HG03280 (cell line): ENCODE data around the gene TNS1.
"Not testable (repeated sequence)": the region's sequence is repeated elsewhere in the genome, so short reads cannot be mapped to it uniquely, and the experiment has no call there.

ENCODE experiments used
- ATAC-seq: cut with Tn5 transposase; IDR thresholded peaks from one replicate; pipeline ENCODE4 v1.9.1; 2021; ENCODE audit warnings: mild to moderate bottlenecking, moderate library complexity; ENCODE audit not compliant: unreplicated experiment

TNS1 gene

DNA sequence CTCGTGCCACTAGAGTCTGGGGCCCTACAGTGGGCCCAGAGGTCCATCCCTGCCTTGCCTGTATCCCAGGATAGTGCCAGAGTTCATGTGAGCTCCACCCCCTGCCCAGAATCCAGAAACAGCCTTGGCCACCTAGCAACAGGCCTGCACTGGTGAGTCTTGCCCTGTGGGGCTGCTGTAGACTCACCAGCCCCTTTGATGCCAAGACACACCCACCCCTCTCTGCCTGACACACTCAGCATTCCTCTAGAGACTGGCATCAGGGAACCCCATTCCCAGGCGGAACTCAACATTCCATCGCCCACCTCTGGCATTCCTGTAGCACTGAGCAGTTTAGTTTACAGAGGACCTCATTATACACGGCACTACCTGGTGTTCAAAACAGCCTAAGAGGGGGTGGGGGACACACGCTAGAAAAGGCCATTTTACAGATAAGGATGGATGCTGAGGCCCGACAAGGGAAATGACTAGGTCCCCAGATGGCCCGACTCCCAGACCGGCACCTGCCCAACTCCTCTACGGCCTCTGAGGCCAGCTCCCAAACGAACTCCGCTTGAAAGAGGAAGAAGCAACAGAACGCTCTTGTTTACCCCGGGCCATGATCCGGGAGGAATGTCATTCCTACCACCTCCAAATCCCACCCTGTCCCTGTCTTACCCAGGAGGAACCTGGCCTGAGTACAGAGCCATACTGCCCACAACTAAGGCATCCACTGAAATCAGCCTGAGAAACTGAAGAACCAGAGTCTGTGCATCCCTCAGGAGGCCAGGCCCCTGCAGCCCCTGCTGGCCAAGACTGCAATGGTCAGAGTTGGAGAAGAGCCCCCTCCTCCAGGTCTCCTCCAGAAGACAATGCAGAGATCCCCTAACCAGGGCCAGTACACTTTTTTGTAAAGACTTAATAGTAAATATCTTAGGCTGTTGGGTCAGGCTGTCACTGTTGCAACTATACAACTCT lies 180.2 kb downstream of the TNS1 start:
- no peak for ATAC-seq

DNA sequence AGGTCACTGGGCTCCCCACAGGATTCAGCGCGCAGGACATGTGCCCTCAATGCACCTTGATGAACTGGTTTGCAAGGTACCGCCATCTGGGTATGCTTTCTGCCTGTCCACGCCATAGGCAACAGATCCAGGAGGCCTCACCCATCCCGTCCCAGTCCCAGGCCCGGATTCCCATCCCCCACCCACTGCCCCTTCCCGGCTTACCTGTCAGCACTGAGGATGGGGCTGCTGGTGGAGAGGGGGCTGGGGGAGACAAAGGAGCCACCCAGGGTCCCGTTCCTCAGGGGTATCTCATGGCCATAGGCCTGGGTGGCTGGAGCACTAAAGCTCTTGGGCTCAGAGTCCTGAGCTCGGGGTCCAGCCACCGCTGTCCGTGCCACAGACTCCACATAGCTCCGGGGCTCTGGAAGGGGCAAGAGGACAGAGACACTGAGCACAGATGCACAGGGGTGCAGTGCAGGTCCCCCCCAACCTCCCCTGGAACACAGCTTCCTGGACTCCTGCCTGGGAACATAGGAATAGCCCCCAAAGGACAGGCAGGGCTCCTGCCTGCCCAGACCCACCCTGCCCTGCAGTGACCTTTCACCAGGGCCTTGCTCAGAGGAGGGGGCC lies 181.2 kb downstream of the TNS1 start:
- ATAC-seq: no peak

DNA sequence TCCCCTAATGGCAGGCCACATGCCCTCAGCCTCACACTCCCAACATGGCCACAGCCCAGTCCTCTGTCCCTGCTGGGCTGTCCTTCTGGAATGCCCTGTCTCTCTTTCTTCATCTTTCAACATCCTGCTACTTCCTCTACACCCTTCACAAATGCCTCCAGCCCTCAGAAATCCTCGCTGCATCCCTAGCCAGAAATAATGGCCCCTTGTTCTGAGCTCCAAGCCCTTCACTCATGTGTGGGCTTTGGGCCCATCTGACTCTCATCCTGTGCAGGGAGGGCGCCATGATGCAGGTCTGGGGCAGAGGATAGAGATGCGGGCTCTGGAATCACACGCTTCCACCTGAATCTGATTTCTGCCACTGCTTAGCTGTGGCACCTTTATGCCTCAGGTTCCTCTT lies 181.9 kb downstream of the TNS1 start:
- ATAC-seq: no peak

DNA sequence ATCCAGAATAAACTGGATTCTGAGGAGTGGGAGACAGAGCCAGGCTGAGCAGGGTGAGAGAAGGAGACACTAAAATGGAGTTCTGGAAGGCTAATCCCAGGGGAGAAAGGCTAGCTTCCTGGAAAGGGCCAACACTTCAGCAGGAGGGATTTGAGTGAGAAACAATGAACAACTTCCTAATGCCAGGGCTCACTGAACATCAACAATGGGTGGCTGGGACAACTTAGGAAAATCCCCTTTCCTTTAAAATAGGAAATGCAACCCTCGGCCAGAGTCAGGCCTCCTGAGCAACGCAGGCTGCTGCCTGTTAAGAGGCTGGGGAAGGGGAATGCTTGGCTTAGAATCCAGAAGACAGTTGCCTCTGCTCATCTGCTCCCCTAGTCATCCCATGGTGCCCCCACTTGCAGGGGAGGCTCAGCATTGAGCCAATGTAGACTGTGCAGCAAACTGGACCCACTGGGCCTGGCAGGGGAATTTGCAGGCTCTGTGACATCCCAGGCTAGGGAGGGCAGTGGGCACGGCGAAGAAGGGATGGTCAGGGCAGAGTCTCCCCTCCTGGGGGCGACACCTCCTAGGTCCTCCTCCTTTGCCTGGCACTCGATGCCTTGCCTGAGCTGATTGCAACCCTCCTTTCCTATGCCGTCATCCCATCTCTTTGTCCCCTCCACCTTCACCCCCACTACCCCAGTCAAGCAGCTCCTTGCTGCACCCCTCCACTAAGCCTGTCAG lies 182.5 kb downstream of the TNS1 start:
- ATAC-seq: no peak

DNA sequence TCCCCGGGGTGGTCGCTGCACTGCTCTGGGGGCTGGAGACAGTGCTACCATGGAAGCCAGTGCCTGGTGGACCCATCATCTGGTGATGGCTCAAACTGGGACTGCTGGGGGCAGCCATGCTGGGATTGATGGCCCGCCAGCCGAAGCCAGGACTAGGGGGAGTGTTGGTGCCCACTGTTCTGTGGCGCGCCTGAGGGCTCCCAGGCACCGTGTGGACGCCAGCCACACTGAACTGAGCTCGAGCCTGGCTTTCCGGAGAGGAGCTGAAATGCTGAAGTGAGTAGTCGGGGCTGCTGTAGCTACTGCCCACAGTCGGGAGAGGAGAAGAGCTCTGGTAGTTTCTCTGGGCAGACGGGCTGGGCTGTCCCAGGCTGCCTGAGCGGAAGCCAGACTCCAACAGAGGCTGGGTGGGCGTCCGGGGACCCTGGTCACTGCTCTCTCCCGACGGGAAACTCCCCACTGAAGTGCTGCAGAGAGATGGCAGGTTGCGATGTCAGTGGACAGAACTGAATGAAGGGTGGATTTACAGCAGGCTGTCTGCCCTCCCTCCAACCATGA lies 184.4 kb downstream of the TNS1 start:
- ATAC-seq: no peak

DNA sequence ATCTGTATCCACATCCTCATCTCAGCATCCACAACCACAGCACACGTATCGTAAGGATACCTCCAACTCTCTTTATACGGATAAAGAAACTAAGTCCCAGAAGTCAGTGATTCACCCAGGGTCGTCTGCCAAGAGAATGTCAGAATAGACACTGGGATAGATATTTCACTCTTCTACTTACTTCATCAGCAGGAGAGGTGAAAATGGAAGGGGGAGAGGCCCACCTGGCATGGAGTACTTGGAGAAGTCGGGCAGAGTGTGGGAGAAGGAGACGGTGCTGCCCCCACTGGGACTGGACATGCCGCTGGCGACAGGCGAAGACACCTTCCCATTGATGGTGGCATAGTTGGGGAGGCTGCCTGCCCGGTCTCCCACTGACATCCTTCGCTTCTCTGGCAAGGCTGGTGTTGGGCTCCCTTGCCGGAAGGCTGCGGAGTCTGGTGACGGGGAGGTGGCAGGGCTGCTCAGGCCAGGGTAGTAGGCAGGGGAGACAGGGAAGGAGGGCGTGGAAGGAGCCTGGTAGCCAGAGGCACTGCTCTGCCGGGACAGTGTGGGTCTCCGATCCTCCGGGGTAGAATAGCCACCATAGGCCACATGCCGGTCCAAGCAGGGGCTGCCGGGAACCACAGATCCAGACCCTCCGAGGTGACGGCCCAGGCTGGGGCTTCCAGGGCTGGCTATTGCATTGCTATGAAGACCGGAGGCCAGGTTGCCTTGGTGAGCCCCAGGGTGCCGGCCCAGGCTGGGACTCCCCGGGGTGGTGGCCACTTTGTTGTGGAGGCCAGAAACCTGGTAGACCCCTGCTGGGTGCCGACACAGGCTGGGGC lies 185.1 kb downstream of the TNS1 start:
- no peak for ATAC-seq

DNA sequence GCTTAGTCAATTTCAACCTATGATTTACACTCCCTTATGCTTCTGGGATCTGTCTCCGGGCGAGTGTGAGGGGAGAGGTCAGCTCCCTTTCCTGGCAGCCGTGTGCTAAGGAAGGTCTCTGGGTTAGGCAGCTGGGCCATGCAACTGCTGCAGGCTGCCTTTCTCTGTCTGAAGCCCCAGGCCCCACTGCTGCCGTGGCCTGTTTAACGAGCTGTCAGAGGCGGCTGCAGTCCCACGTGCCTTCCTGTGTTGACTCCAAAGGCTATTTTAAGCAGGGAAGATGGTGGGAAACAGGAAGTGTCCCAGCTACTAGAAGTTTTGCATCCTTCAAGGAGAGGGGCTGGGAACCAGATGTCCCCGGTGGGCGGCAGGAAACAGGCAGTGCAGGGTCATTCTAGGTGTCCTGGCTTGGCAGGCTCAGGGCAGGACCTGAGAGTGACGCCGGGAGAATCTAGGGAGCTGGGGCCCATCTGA lies 186.4 kb downstream of the TNS1 start:
- no peak for ATAC-seq

DNA sequence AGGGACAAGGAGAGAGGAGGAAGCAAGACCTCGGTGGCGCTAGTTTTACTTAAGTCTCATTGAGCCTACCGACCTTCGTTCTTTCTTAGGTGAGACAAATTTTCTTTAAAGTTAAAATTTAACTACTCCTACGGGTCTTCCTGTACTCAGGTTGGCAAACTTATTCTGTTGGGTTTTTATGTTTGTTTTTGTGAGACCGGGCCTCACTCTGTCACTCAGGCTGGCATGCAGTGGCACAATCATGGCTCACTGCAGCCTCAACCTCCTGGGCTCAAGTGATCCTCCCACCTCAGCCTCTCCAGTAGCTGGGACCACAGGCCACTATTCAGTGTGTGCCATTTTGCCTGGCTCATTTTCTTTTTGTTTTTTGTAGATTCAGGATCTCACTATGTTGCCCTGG lies 189.0 kb downstream of the TNS1 start:
- no peak for ATAC-seq

DNA sequence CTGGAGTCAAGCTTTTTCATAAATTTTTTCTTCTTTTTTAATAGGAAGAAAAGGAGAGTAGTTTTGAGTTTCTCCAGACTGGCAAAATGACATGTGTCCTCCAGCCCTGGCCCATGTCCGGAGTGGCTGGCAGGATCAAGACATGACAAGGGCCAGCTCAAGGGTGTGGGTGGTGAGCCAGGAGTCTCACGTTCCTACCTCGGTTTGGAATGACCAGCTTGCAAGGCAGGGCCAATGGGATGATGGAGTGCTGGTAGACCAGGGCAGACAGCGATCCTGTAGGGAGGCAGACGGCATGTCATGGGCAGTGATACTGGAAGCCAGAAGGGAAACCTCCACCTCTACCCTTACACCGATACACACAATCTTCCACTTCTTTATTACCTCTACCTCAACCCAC lies 190.6 kb downstream of the TNS1 start:
- no peak for ATAC-seq

DNA sequence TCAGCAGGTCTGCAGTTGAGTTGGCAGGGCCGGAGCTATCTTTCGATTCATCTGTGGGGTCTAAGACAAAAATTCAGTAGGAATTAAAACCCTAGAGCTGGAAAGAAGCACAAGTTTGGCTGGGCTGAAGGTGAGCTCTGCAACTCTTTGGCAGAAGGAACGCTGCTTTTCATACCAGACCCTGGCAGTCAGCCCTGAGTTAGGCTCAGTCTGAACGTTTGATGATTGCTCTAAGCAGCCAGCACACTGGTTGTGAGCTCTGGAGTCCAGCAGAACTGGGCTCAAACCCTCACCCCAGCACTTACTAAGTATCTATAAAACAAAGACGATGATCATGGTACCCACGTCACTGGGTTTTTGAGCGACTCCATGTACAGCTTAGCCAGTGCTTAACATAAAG lies 192.5 kb downstream of the TNS1 start:
- no peak for ATAC-seq

DNA sequence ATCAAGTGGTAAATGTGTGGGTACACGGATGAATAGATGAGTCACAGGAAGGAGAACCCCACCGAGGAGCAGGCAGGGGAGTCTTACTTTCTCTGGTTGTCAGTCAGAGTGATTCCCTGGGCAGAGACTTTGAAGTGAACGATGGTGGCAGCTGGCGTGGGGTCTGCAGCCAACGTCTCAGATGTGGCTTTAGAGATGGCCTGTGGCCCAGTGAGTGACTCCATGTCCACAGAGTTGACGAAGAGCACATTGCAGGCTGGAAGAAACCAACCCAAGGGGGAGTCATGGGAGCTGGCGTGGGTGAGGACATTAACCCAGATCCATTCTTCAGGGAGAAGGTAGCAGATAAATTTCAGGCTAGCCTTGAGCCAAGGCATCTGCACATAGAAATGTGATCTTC lies 193.1 kb downstream of the TNS1 start:
- no peak for ATAC-seq

DNA sequence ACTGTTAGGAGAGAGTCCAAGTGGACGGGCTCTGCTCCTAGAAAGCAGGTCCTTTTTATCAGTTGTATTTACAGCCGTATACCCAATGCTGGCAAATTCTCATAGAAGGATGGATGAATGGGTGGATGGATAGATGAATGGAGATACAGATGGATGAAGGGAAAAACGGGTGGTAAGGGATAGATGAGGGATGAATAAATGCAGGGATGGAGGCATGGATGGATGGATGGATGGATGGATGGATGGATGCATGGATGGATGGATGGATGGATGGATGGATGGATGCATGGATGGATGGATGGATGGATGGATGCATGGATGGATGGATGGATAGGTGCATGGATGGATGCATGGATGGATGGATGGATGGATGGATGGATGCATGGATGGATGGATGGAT lies 193.8 kb downstream of the TNS1 start:
- ATAC-seq: not testable (repeated sequence)

DNA sequence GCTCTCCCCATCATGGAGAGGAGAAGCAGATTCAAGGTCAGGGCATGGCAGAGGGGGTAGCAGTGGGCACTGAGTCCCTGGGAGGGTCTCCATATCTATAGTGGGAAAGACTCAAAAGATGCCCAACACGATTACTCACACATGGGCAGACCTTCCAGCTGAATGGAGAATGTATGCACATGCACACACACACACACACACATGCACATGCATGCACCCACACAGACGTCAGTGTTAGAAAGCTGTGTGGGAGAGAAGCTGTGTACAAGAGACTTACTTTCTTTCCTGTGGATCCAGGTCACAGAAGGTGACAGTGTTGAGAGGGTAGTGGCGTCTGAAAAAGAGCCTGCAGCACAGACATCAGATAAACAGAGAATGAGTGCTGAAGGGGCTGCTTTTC lies 194.5 kb downstream of the TNS1 start:
- ATAC-seq: no peak

DNA sequence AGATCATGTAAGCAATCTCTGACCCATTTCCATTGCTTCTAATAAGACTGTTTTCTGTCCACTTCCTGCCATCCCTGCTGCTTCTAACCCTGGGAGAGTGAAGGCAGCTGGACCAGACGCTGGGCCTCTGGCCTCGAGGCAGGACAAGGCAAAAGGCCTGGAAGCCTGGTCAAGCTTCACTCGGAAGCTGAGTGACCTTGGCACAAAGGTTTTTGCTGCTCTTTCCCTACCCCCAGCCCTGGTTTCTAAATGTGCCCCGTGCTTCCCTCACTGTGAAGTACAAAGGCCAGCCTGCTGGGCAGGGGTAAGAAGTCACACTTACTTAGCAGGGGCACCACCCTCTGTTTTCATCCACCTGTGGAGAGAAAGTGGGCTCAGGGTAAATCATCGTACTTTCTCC lies 195.0 kb downstream of the TNS1 start:
- ATAC-seq: no peak

DNA sequence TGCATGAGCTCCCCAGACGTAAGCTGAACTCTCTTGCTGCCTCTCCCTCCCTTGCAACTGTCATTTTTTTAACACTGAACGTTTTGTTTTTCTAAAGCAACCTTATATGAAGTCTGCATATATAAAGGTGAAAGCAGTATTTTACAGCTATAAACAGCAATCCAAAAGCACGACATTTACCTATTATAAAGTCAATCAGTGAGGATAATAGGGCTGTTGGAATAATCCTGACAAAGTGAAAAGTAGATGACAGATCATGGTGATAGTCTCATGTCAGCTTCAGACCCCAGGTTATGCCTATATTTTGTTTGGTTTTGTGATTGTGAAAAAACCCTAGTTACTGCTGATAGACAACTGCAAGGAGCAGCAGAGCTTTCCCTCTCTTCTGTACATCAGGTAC lies 195.8 kb downstream of the TNS1 start:
- no peak for ATAC-seq

DNA sequence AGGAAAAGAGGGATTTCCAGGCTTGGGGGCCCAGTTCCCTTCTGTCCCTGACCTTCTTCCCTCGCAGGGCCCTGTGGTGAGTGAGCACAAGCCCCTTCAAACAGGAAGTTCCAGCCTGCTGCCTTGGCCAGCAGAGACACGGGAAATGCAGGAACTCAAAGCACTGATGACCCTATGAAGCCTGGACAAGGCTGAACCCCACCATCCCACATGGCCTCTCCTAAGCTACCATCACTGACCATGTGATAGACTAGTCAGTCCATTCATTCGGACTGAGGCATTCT lies 196.4 kb downstream of the TNS1 start:
- ATAC-seq: no peak

DNA sequence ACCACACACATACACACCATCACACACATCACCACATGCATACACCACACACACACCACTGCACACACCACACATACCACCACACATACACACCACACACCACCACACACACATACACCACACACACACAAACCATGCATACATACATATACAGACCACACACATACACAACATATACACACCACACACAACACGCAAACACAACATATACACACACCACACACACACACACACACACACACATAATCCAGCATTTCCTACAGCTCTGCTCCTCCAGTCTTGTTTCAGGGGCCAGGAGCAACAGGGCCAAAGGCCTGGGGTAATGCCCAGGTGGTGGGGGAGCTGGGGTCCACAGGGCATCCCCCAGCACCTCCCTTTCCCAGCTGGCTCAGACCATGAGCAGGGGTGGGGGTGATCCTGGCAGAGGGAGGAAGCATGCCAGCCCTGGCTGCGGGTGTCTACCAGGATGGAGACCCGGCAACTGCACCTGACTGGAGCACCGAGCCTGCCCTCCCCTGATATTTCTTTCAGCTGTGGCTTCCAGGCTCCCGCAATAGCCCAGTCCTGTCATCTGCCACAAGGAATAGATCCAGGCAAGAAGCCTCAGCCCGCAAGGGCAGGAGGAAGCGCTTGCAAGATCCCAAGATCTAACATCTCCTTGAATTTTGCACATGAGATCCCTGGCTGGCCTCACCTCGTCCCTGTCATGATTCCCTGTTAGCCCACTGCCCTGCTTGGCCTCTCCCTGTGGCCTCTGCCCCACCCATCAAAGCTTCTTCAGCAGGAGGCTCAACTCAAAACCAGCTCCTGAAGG lies 196.9 kb downstream of the TNS1 start:
- no peak for ATAC-seq

DNA sequence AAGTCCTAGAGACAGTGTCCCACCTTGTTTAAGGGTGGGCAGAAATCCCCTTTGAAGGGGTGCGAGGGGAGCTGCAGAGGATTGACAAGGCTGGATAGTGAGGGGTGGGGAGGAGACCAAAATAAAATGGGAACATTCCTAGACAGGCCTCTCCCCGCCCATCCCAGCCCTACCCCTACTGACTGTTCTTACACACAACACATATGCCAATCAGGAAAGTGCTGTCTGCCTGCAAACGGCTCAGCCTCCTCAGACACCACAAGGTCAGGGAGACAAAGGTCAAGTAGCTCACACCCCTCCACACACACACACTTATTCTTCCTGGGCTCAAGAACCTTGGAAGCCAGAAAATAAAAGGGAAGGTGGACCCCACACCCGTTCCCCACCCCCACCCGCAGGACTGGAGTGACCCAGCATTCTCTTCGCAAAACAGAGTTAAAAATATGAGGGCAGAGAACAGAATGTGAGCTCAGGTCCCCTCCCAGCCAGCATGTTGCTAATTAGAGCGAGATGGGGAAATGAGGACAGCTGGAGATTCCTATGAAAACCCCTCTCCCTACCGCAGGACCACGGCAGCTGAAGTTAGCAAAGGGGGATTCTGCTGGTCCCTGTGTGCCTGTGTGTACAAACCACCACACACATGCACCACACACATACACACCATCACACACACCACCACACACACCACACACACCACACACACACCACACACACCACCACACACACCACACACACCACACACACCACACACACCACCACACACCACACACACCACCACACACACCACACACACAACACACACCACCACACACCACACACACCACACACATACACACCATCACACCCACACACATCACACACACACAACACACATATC lies 197.8 kb downstream of the TNS1 start:
- ATAC-seq: no peak

DNA sequence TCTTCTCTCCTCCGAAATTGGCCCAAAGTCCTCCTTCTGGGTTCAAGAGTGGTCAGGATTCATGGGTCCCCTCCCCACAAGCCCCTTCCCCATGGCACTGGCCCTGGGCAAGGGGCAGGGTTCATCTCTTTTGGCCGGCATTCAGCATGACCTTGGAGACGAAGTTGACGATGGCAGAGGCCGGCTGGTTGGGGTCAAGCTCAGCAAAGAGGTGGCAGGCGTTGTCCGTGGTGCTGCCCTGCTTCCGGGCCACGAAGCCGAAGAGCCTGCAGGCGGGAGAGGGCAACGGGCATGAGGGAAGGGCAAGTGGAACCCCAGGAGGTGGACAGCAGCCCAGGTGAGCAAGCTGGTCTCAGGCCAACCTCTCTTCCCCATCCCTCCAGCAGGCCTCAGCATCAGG lies 198.5 kb downstream of the TNS1 start:
- no peak for ATAC-seq
